HepG2 (cell line): ENCODE measurements around the gene FUT3. TPM values are rescaled to one million over a fixed set of nuclear protein-coding genes. Genes with fewer than 3 reads are reported as not detected.

Source experiments
- ATAD3A ChIP-seq: sonication (generic); formaldehyde crosslinking; IDR thresholded peaks from 2 replicates; pipeline ENCODE4 v1.4.0; 2020; ENCODE audit warnings: missing genetic modification reagents
- CERS6 ChIP-seq: sonication (generic); formaldehyde crosslinking; IDR thresholded peaks from 2 replicates; pipeline ENCODE4 v1.5.0; 2020; ENCODE audit warnings: missing genetic modification reagents
- CREB3 ChIP-seq: sonication (generic); formaldehyde crosslinking; IDR thresholded peaks from 2 replicates; pipeline ENCODE4 v1.5.0; 2020; ENCODE audit warnings: missing genetic modification reagents
- MATR3 ChIP-seq: sonication (generic); formaldehyde crosslinking; IDR thresholded peaks from 2 replicates; pipeline ENCODE4 v1.4.0; 2020; ENCODE audit warnings: missing genetic modification reagents
- MXI1 ChIP-seq: IDR thresholded peaks from 3 replicates; pipeline ENCODE4 v1.6.1; 2012; ENCODE audit warnings: low read depth, low read length, inconsistent platforms, borderline replicate concordance
- NFKB2 ChIP-seq: sonication (generic); formaldehyde crosslinking; IDR thresholded peaks from 2 replicates; pipeline ENCODE4 v1.4.0; 2020; ENCODE audit warnings: missing genetic modification reagents, borderline replicate concordance
- NFKBIZ ChIP-seq: IDR thresholded peaks from 2 replicates; pipeline ENCODE4 v1.6.1; 2018; ENCODE audit warnings: missing genetic modification reagents, missing compliant biosample characterization
- PPARG ChIP-seq: conservative IDR thresholded peaks from 2 replicates; pipeline ENCODE4 v1.6.1; 2016; ENCODE audit warnings: missing biosample characterization, missing genetic modification reagents
- SAP130 ChIP-seq: IDR thresholded peaks from 2 replicates; pipeline ENCODE4 v1.6.1; 2016; ENCODE audit warnings: low read depth
- SNAPC2 ChIP-seq: sonication (generic); formaldehyde crosslinking; IDR thresholded peaks from 2 replicates; pipeline ENCODE4 v1.8.1; 2022; ENCODE audit warnings: mild to moderate bottlenecking, missing genetic modification reagents
- ZBTB2 ChIP-seq: sonication (generic); formaldehyde crosslinking; IDR thresholded peaks from 2 replicates; pipeline ENCODE4 v1.8.0; 2022; ENCODE audit warnings: low read depth, missing genetic modification reagents
- ZFP36 ChIP-seq: fragments of 150-350 bp; IDR thresholded peaks from 2 replicates; pipeline ENCODE4 v1.6.1; 2018; ENCODE audit warnings: borderline replicate concordance, low read length, low read depth; ENCODE audit not compliant: partially characterized antibody
- ZIK1 ChIP-seq: sonication (generic); formaldehyde crosslinking; IDR thresholded peaks from 2 replicates; pipeline ENCODE4 v1.5.0; 2020; ENCODE audit warnings: mild to moderate bottlenecking, low read depth, missing genetic modification reagents, borderline replicate concordance
- ZMAT5 ChIP-seq: sonication (generic); formaldehyde crosslinking; IDR thresholded peaks from 2 replicates; pipeline ENCODE4 v1.5.0; 2020; ENCODE audit warnings: mild to moderate bottlenecking, low read depth, missing genetic modification reagents, borderline replicate concordance
- ZNF121 ChIP-seq: sonication (generic); formaldehyde crosslinking; IDR thresholded peaks from 2 replicates; pipeline ENCODE4 v1.5.0; 2020; ENCODE audit warnings: mild to moderate bottlenecking, missing genetic modification reagents
- ZNF430 ChIP-seq: sonication (generic); formaldehyde crosslinking; IDR thresholded peaks from 2 replicates; pipeline ENCODE4 v1.9.0; 2021; ENCODE audit warnings: mild to moderate bottlenecking, missing genetic modification reagents
- ZNF441 ChIP-seq: sonication (generic); formaldehyde crosslinking; IDR thresholded peaks from 2 replicates; pipeline ENCODE4 v1.7.0; 2021; ENCODE audit warnings: missing genetic modification reagents, borderline replicate concordance
- ZNF503 ChIP-seq: sonication (generic); formaldehyde crosslinking; IDR thresholded peaks from 2 replicates; pipeline ENCODE4 v1.4.0; 2020; ENCODE audit warnings: missing genetic modification reagents
- ZNF510 ChIP-seq: sonication (generic); formaldehyde crosslinking; IDR thresholded peaks from 2 replicates; pipeline ENCODE4 v1.4.0; 2020; ENCODE audit warnings: low read depth, mild to moderate bottlenecking, missing genetic modification reagents
- ZNF512 ChIP-seq: sonication (generic); formaldehyde crosslinking; IDR thresholded peaks from 2 replicates; pipeline ENCODE4 v1.4.0; 2020; ENCODE audit warnings: mild to moderate bottlenecking, missing genetic modification reagents
- ZNF784 ChIP-seq: sonication (generic); formaldehyde crosslinking; IDR thresholded peaks from 2 replicates; pipeline ENCODE4 v1.5.1; 2020; ENCODE audit warnings: missing genetic modification reagents, mild to moderate bottlenecking, borderline replicate concordance
- ZNF883 ChIP-seq: sonication (generic); formaldehyde crosslinking; IDR thresholded peaks from 2 replicates; pipeline ENCODE4 v1.5.1; 2020; ENCODE audit warnings: mild to moderate bottlenecking, missing genetic modification reagents; ENCODE audit errors: not compliant biosample characterization
- ZSCAN12 ChIP-seq: sonication (generic); formaldehyde crosslinking; IDR thresholded peaks from 2 replicates; pipeline ENCODE4 v1.9.0; 2021; ENCODE audit warnings: mild to moderate bottlenecking, missing genetic modification reagents
- polyA plus RNA-seq, 8 experiments: library from polyadenylated mRNA; depleted of rRNA in 3 of 8; stranded (reverse) in 7 of 8; unstranded in 1 of 8; fragments of >200 nt; fragmentation: Illumina TruSeq in 4 of 8; extraction: Trizol in 4 of 8; gene quantifications; 2 replicates each; pipeline versions ENCODE4 v1.2.1 to v1.2.3, GENCODE V29; 2011 to 2016; ENCODE audit warnings: low read depth in 4 of 8, missing spikeins in 1 of 8, mixed read lengths in 1 of 8; ENCODE audit not compliant: insufficient read depth in 1 of 8
- total RNA-seq, 5 experiments: library from RNA; depleted of rRNA; stranded (reverse); fragments of >200 nt; fragmentation: Illumina TruSeq; extraction: Trizol; gene quantifications; 2 replicates each; pipeline ENCODE4 v1.2.3, GENCODE V29; 2016; ENCODE audit warnings: low read depth in 1 of 5

The FUT3 gene
- total and polyA plus RNA-seq, 2 of the 13 experiments (the other 11 are each of a cell fraction or from before 2014, with no cell fraction given): 0.53 to 1.1 TPM

- TF ChIP-seq NFKB2 (no peak; the same call in 1 of the 2 replicates), ZNF430 (CRISPR knock-in tag) (peak; percentile 70; the same call in 1 of the 2 replicates), ZNF441 (CRISPR knock-in tag) (peak; percentile 74; the same call in 1 of the 2 replicates), SNAPC2 (CRISPR knock-in tag) (peak; percentile 65; the same call in 1 of the 2 replicates), ZSCAN12 (CRISPR knock-in tag) (no peak), ZFP36 (no peak), MATR3 (CRISPR knock-in tag) (no peak), NFKBIZ (CRISPR knock-in tag) (peak; percentile 82), SAP130 (CRISPR knock-in tag) (peak; percentile 90), ZNF784 (CRISPR knock-in tag) (peak; percentile 84), ZNF510 (CRISPR knock-in tag) (peak; percentile 84; the same call in 1 of the 2 replicates), ATAD3A (CRISPR knock-in tag) (no peak), CERS6 (CRISPR knock-in tag) (no peak), CREB3 (no peak), ZNF121 (CRISPR knock-in tag) (peak; percentile 88), ZBTB2 (CRISPR knock-in tag) (no peak), ZNF503 (CRISPR knock-in tag) (peak; percentile 87), ZMAT5 (CRISPR knock-in tag) (no peak), MXI1 (peak; percentile 58; the same call in 1 of the 3 replicates), ZIK1 (CRISPR knock-in tag) (peak; percentile 62; the same call in 1 of the 2 replicates), PPARG (CRISPR knock-in tag) (peak; percentile 100), ZNF512 (no peak), ZNF883 (CRISPR knock-in tag) (no peak)
Observed at GRCh38 chr19:5870986-5871394, 19.7 kb upstream of the FUT3 start (continued).
